Measurements from ENCODE around the gene HAUS6.

HAUS6 gene

DNA sequence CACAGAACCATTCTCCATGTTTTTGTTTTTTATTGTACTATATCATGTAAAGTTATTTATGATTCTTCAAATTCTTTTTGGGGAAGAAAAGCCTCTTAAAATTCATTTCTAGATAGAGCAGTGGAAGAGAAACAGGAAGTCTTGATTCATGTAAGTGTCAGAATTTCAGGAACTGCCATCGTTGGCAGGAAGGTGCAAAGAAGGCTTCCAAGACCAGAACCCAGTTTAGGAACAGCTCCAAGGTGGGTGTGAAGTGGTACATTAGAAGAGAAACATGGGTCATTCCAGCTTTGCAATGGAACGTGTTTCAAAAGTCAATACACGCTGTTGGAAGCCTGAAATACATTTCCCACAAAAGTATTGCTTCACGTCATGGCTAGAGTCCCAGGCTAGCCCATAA, 84.5 kb downstream of the HAUS6 start:
- Histone ChIP-seq H3K36me3 (replicated peaks; ENCODE audit: insufficient read depth, low read length) (no peaks in the 10 kb centered on the region), H3K4me2 (ENCODE audit: low read depth, low read length) (no peak overlapping the region), H3K4me1 (ENCODE audit: low read length) (no peaks in the 10 kb centered on the region), H4K20me1 (ENCODE audit: insufficient read depth, low read length) (no peaks in the 10 kb centered on the region), H3F3A (ENCODE audit: insufficient read depth, low read length) (no peaks in the 10 kb centered on the region), H2AFZ (ENCODE audit: low read length) (no peak overlapping the region), H3K9me2 (replicated peaks; ENCODE audit: insufficient read depth, low read length) (no peaks in the 10 kb centered on the region), H3K79me2 (ENCODE audit: low read length) (no peaks in the 10 kb centered on the region), H3K27ac (ENCODE audit: low read length) (no peak overlapping the region), H3K9me3 (replicated peaks; ENCODE audit: insufficient read depth, low read length) (no peaks in the 10 kb centered on the region), H3K4me3 (ENCODE audit: low read length) (no peak overlapping the region), H3K27me3 (replicated peaks; ENCODE audit: insufficient read depth, low read length) (no peaks in the 10 kb centered on the region), H3K9ac (ENCODE audit: low read length) (no peak overlapping the region)
- no peak for DNase-seq
- TF ChIP-seq EZH2phosphoT487 (IDR thresholded peaks at IDR 0.05; ENCODE audit: low read length) = no peak
- no peak for TF ChIP-seq CTCF (IDR thresholded peaks at IDR 0.05; ENCODE audit: low read length)
- no peak for TF ChIP-seq EZH2 (optimal IDR thresholded peaks at IDR 0.05; ENCODE audit: low read depth, low read length)

DNA sequence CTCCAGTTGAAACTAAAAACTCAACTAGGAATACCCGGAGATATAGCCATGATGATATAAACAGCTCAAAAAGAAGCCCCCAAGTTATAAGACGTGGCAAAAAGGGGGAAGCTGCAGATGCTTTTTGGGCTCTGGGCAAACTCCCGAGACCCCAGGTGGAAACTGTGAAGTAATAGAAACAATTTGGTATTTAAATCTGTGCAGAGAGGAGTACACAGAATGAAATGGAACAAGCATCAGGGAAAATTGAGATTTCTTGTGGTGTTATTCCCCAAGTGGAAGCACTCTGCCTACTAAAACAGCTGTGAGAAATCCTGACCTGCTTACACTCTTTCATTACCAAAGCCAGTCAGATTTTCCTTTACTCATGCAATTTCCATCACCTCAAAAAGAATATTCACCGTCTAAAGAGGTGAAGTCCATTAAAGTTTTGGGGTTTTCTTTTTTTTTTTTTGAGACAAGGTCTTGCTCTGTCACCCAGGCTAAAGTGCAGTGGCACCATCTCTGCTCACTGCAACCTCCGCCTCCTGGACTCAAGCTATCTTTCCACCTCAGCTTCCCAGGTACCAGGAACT, 93.2 kb downstream of the HAUS6 start:
- DNase-seq = no peak
- TF ChIP-seq EZH2 (optimal IDR thresholded peaks at IDR 0.05; ENCODE audit: low read depth, low read length) (no peak), CTCF (IDR thresholded peaks at IDR 0.05; ENCODE audit: low read length) (no peak), EZH2phosphoT487 (IDR thresholded peaks at IDR 0.05; ENCODE audit: low read length) (no peak)
- Histone ChIP-seq H3K4me1 (ENCODE audit: low read length) (no peaks in the 10 kb centered on the region), H3K9ac (ENCODE audit: low read length) (no peak overlapping the region), H3K79me2 (ENCODE audit: low read length) (no peaks in the 10 kb centered on the region), H3K4me2 (ENCODE audit: low read depth, low read length) (no peak overlapping the region), H3F3A (ENCODE audit: insufficient read depth, low read length) (no peaks in the 10 kb centered on the region), H3K9me3 (replicated peaks; ENCODE audit: insufficient read depth, low read length) (no peaks in the 10 kb centered on the region), H2AFZ (ENCODE audit: low read length) (no peak overlapping the region), H3K27ac (ENCODE audit: low read length) (no peak overlapping the region), H3K9me2 (replicated peaks; ENCODE audit: insufficient read depth, low read length) (no peaks in the 10 kb centered on the region), H3K4me3 (ENCODE audit: low read length) (no peak overlapping the region), H3K36me3 (replicated peaks; ENCODE audit: insufficient read depth, low read length) (no peaks in the 10 kb centered on the region), H3K27me3 (replicated peaks; ENCODE audit: insufficient read depth, low read length) (no peaks in the 10 kb centered on the region), H4K20me1 (ENCODE audit: insufficient read depth, low read length) (no peaks in the 10 kb centered on the region)
